Measurements from ENCODE around the gene PRKN.

Gene PRKN

DNA sequence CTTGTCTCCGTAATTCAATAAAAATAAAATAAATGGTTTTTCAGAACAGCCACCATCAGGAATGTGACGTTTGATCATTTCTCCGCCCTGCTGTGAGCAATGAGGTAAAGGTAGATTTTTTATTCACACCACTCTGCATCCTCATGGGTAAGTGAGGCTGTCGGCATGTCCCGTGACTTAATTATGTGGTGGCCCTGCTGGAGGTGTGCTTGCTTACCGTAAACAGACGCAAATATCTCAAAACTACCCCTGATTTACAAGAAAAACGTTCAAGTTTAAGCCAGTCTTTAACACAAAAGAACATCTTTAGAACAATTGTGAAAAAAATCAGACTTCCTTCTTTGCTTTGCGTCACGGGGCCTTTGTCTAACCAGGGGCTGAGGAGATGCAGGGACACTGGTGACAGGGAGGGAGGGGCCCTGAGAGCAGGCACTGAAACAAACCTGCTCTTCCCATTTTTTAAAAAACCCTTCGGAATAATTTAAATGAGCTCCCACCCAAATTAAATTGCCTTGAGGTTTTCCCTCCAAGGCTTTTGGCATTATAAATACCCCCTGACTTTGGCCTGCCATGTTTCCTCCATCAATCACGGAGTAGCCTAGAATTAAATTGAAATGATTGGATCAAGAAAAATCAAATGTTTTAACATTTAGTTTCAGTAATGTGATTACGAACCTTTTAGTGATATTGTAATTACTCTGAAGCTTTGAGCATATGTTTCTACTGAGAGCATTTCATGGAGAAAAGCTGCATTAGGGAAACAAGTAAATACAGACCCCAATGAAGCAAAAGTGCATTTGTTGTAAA lies 13.4 kb downstream of the PRKN start (continued):
- TF ChIP-seq PATZ1 (CRISPR knock-in tag; IDR thresholded peaks at IDR 0.05; ENCODE audit: borderline replicate concordance) = peak; percentile 78; the same call in 1 of the 2 replicates
- 0 out of 2 replicates have a peak, but pooled peaks have one; percentile 77 for TF ChIP-seq SNAI2 (CRISPR knock-in tag; IDR thresholded peaks at IDR 0.05)
- no peak for TF ChIP-seq ZFP30 (CRISPR knock-in tag; IDR thresholded peaks at IDR 0.05)
- peak; percentile 51; the same call in 1 of the 2 replicates for TF ChIP-seq ZNF8 (CRISPR knock-in tag; IDR thresholded peaks at IDR 0.05)
- TF ChIP-seq BACH2 (CRISPR knock-in tag; IDR thresholded peaks at IDR 0.05; ENCODE audit: borderline replicate concordance) = no peak
- TF ChIP-seq, protein P1, sequence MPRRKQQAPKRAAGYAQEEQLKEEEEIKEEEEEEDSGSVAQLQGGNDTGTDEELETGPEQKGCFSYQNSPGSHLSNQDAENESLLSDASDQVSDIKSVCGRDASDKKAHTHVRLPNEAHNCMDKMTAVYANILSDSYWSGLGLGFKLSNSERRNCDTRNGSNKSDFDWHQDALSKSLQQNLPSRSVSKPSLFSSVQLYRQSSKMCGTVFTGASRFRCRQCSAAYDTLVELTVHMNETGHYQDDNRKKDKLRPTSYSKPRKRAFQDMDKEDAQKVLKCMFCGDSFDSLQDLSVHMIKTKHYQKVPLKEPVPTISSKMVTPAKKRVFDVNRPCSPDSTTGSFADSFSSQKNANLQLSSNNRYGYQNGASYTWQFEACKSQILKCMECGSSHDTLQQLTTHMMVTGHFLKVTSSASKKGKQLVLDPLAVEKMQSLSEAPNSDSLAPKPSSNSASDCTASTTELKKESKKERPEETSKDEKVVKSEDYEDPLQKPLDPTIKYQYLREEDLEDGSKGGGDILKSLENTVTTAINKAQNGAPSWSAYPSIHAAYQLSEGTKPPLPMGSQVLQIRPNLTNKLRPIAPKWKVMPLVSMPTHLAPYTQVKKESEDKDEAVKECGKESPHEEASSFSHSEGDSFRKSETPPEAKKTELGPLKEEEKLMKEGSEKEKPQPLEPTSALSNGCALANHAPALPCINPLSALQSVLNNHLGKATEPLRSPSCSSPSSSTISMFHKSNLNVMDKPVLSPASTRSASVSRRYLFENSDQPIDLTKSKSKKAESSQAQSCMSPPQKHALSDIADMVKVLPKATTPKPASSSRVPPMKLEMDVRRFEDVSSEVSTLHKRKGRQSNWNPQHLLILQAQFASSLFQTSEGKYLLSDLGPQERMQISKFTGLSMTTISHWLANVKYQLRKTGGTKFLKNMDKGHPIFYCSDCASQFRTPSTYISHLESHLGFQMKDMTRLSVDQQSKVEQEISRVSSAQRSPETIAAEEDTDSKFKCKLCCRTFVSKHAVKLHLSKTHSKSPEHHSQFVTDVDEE (CRISPR knock-in tag; IDR thresholded peaks at IDR 0.05) = peak; percentile 99
- TF ChIP-seq ISL1 (CRISPR knock-in tag; IDR thresholded peaks at IDR 0.05) = peak; percentile 95
- TF ChIP-seq ZFP3 (CRISPR knock-in tag; IDR thresholded peaks at IDR 0.05) = no peak
- no peak for TF ChIP-seq RARB (CRISPR knock-in tag; IDR thresholded peaks at IDR 0.05)

- no peak for ATAC-seq
Observed at GRCh38 chr6:162712694-162713093, 14.9 kb downstream of the PRKN start.

More at GRCh38 chr6:162712694-162713093, 14.9 kb downstream of the PRKN start:
- TF ChIP-seq, protein P1 (CRISPR knock-in tag; IDR thresholded peaks at IDR 0.05) = no peak
- TF ChIP-seq OSR1 (CRISPR knock-in tag; IDR thresholded peaks at IDR 0.05) = no peak
- no peak for TF ChIP-seq ARNTL (CRISPR knock-in tag; IDR thresholded peaks at IDR 0.05; ENCODE audit: borderline replicate concordance, low read depth)
- TF ChIP-seq BACH2 (CRISPR knock-in tag; IDR thresholded peaks at IDR 0.05; ENCODE audit: borderline replicate concordance) = no peak
- TF ChIP-seq, protein P2, sequence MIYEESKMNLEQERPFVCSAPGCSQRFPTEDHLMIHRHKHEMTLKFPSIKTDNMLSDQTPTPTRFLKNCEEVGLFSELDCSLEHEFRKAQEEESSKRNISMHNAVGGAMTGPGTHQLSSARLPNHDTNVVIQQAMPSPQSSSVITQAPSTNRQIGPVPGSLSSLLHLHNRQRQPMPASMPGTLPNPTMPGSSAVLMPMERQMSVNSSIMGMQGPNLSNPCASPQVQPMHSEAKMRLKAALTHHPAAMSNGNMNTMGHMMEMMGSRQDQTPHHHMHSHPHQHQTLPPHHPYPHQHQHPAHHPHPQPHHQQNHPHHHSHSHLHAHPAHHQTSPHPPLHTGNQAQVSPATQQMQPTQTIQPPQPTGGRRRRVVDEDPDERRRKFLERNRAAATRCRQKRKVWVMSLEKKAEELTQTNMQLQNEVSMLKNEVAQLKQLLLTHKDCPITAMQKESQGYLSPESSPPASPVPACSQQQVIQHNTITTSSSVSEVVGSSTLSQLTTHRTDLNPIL (CRISPR knock-in tag; IDR thresholded peaks at IDR 0.05; ENCODE audit: low read depth) = no peak
- no peak for TF ChIP-seq PATZ1 (CRISPR knock-in tag; IDR thresholded peaks at IDR 0.05; ENCODE audit: borderline replicate concordance)
- no peak for TF ChIP-seq ZFP3 (CRISPR knock-in tag; IDR thresholded peaks at IDR 0.05)
- no peak for TF ChIP-seq CSRNP3 (CRISPR knock-in tag; IDR thresholded peaks at IDR 0.05)
- no peak for TF ChIP-seq ZFP30 (CRISPR knock-in tag; IDR thresholded peaks at IDR 0.05)
- no peak for TF ChIP-seq SNAI2 (CRISPR knock-in tag; IDR thresholded peaks at IDR 0.05)
- no peak for TF ChIP-seq CSDC2 (CRISPR knock-in tag; IDR thresholded peaks at IDR 0.05)
- no peak for TF ChIP-seq ZNF565 (CRISPR knock-in tag; conservative IDR thresholded peaks at IDR 0.05; ENCODE audit: low read depth)
- no peak for TF ChIP-seq ISL1 (CRISPR knock-in tag; IDR thresholded peaks at IDR 0.05)

All from SK-N-SH treated with all-trans-retinoic acid at 6 μM for 48 hours (cell line).